HG02678 (cell line): ENCODE measurements around the gene THEM5.
"Not testable (repeated sequence)": the region's sequence is repeated elsewhere in the genome, so short reads cannot be mapped to it uniquely, and the experiment has no call there.

Source experiments
- ATAC-seq: cut with Tn5 transposase; IDR thresholded peaks from one replicate; pipeline ENCODE4 v1.9.1; 2021; ENCODE audit warnings: mild to moderate bottlenecking, moderate library complexity; ENCODE audit not compliant: unreplicated experiment

THEM5 gene, protein sequence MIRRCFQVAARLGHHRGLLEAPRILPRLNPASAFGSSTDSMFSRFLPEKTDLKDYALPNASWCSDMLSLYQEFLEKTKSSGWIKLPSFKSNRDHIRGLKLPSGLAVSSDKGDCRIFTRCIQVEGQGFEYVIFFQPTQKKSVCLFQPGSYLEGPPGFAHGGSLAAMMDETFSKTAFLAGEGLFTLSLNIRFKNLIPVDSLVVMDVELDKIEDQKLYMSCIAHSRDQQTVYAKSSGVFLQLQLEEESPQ

DNA sequence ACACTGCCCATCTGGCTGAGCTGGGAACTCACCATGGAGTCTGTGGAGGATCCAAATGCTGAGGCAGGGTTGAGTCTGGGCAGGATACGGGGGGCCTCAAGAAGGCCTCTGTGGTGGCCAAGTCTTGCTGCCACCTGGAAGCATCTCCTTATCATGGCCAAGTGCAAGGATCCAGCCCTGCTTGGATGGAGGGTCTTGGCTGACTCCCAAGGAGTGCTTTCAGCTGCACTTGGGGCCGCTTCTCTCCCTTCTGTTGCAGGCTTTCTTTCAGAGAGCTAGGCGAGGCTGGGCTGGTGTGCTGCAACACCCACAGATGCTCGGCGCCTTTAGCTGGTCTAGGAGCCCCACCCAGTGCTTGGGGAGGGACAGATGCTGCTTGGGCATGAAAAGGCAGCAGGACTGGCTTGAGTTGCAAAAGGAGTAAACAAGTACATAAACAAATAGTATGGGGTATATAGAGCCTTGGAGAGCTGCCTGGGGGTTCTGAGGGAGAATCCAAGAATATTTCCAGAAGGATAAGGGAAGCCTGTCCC lies at the start of gene THEM5:
THEM5 (minus strand) TSS at position 302 of the 533 bp plus-strand sequence; CDS start at position 155, 147 bp downstream.
- ATAC-seq: no peak

DNA sequence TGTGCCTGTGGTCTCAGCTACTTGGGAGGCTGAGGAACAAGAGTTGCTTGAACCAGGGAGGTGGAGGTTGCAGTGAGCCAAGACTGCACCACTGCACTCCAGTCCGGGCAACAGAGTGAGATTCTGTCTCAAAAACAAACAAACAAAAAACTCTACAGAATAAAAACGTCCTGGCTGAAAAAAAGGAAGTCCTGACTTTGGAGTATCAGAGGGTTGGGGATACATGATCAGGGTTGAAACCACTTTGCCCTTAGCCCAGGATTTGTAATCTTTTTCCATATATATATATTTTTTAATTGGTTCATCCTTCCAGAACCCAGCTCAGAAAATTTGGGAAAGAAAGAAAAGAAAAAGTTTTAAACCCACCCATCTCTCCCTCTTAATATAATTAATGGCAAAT lies 49.3 kb upstream of the THEM5 start:
- no peak for ATAC-seq

DNA sequence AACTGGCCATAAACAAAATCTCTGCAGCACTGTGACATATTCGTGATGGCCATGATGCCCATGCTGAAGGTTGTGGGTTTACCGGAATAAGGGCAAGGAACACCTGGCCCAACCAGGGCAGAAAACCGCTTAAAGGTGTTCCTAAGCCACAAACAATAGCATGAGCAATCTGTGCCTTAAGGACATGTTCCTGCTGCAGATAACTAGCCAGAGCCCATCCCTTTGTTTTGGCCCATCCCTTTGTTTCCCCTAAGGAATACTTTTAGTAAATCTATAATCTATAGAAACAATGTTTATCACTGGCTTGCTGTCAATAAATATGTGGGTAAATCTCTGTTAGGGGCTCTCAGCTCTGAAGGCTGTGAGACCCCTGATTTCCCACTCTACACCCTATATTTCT lies 47.3 kb upstream of the THEM5 start:
- ATAC-seq: not testable (repeated sequence)

DNA sequence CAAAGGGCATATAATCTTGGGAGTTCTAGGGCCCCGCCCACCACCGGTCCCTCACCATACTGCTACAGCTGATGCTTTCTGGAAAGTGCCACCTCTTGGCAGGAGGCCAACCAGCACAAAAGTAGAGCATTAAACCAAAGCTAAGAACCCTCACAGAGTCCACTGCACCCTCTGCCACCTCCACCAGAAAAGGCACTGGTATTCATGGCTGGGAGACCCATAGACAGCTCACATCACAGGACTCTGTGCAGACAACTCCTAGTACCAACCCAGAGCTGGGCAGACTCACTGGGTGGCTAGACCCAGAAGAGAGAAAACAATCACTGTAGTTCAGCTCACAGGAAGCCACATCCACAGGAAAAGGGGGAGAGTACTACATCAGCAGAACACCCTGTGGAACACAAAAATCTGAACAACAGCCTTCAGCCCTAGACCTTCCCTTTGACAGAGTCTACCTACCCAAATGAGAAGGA lies 45.0 kb upstream of the THEM5 start:
- ATAC-seq: no peak

DNA sequence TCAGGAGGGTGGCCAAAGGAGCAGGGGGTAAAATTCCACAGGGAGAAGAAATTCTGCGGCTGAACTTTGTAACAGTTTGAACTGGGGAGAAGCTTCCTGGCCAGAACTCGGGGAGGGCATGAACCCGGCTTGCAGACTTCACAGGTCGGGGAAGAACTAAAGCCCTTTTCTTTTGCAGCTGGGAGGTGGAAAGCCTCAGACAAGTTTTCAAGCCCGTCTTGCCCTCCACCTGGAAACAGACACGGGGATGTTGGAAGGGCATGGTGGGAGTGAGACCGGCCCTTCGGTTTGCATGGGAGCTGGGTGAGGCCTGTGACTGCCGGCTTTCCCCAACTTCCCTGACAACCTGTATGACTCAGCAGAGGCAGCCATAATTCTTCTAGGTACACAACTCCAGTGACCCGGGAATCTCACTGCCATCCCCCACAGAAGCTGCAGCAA lies 44.5 kb upstream of the THEM5 start:
- no peak for ATAC-seq

DNA sequence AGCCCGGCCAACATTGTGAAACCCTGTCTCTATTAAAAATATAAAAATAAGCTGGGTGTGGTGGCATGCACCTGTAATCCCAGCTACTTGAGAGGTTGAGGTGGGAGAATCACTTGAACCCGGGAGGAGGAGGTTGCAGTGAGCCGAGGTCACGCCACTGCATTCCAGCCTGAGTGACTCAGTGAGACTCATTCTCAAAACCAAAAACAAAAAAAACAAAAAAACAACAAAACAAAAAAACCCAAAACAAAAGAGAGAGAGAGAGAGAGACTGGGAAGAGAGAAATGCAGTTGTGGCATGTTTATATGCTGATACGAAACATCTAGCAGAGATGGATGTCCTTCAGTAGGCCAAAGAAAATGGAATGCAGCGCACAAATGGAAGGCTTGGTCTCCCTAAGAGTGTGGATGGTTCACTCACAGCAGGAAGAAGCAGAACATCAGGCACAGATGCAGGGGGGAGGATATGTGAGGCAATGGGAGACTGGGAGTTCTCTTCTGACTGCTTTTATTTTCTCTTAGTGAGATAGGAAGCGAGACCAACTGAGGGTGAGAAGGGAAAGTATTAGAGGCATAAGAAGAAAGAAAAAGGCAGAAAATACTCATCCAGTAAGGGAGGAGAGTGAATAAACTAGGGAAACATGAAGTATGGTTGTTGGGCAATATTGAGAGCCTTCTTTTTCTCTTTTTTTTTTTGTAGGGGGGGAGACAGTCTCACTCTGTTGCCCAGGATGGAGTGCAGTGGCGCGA lies 39.8 kb upstream of the THEM5 start:
- ATAC-seq: no peak

DNA sequence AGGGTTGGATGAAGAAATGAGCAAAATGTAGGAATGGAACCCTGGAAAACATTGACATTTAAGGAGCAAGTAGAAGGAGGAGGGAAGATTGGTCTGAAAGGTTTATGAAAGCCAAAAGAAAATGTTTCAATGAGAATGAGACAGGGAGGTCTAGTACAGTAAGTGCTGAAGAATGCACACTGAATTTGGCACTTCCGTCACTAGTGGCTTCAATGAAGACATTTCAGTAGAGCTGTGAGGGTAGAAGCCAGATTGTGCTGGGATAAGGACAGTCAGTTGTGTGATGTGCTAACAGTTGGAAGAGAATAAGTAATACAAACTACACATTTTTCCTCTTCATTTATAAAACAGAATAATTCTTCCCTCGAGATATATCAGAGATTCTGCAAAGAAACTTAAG lies 38.7 kb upstream of the THEM5 start:
- no peak for ATAC-seq

DNA sequence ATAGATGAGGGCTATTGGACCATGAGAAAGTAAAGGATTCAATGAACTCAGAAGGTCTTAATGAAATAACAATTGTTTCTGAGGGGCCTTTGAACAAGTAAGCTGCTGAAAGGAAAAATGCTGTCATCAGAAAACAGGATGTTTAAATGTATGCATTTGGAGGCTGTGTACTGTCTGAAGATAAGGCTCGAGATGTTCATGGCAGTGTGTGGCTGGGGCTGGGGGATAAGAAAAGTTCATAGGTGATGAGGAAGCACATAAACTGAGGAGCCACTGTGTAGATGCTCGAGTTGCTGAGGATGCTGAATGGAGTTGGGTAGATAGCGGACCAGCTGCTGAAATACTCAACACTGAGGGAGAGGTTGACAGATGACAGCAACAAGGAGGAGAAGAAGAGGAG lies 38.0 kb upstream of the THEM5 start:
- ATAC-seq: no peak

DNA sequence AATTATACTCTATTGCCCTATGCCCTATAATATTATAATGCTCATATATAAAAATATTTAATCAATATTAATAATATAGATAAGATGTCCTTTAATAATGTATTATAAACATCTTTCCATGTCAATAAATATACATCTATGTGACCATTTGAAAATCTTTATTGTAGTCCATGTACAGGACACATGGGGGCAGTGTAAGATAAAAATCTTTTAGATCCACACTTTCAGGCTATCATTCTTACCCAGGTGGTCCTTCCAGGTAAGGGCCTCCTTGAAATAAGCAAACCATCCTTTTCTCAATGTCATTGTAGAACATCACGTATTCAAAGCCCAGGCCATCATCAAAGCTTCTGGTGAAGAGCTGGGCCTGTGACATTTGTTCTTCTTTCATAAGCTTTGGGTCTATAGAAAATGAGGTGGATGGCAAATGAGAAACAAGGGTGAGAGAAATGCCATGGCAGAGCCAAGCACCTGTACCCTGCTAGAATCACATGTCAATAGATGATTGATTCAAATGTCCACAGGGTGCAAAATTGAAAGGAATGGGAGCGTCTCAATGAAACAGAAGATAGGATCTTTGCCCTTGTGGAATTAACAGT lies 35.6 kb upstream of the THEM5 start:
- ATAC-seq: no peak

DNA sequence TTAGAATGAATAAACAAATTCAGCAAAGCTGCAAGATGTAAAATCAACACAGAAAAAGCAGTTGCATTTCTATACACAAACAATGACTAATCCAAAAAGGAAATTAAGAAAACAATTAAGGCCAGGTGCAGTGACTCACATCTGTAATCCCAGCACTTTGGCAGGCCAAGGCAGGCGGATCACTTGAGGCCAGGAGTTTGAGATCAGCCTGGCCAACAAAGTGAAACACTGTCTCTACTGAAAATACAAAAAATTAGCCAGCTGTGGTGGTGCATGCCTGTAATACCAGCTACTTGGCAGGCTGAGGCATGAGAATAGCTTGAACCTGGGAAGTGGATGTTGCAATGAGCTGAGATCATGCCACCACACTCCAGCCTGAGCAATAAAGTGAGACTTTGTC lies 33.5 kb upstream of the THEM5 start:
- ATAC-seq: no peak

DNA sequence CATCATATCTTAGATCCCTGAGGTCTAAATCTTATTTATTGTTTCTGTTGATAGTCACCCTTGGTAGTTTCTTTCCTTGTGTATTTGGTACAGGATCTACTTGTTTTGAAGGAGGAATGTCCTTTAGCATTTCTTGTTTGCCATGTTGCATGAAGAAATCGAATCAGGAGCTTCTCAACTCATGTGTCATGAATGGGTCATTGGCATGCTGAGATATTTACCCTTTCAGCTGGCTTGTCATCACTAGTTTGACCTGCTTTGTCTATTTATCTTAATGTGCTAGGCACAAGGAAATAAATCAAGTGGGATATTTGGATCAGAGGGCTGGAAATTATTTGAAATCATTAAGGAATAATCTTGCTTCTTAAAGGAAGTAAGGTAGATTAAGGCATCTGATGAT lies 32.0 kb upstream of the THEM5 start:
- ATAC-seq: no peak

DNA sequence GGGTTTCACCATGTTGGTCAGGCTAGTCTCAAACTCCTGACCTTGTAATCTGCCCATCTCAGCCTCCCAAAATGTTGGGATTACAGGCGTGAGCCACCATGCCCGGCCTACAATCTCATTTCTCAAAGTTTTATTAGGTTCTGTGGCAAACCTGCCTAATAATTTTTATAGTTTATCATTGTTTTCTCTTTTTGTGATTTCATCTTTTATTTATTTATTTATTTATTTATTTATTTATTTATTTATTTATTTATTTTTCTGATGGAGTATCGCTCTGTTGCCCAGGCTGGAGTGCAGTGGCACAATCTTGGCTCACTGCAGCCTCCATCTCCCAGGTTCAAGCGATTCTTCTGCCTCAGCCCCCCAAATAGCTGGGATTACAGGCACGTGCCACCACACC lies 31.4 kb upstream of the THEM5 start:
- not testable (repeated sequence) for ATAC-seq

DNA sequence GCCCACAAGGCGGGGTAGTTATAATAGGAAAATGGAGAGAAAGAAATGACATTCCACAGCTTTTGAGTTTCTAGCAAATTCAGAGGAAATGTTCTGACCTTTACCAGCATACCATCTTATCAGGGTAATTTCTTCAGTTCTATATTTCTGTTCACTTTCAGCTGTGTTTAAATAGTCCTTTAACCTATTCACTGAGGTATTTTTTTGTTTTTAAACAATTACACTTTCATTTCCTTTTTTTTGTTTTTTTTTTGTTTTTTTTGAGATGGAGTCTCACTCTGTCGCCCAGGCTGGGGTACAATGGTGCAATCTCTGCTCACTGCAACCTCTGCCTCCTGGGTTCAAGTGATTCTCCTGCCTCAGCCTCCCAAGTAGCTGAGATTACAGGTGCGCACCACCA lies 30.9 kb upstream of the THEM5 start:
- not testable (repeated sequence) for ATAC-seq

DNA sequence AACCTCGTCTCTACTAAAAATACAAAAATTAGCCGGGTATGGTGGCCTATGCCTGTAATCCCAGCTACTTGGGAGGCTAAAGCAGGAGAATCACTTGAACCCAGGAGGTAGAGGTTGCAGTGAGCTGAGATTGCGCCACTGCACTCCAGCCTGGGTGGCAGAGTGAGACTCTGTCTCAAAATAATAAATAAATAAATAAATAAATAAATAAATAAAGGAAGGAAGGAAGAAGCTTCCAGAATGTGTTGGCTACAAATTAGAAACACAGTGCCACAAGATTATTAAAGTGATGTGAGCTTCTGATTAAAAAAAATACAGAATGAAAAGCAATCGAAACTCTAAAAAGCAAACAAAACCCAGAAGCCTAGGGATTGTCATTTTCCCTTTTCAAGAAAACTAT lies 30.4 kb upstream of the THEM5 start:
- not testable (repeated sequence) for ATAC-seq

DNA sequence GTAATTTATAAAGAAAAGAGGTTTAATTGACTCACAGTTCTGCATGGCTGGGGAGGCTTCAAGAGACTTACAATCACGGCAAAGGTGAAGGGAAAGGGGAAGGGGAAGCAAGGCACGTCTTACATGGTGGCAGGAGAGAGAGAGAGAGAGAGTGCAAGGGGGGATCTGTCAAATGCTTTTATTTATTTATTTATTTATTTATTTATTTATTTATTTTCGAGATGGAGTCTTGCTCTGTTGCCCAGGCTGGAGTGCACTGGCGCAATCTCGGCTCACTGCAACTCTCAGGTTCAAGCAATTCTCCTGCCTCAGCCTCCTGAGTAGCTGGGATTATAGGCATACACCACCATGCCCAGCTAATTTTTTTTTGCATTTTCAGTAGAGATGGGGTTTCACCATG lies 29.4 kb upstream of the THEM5 start:
- not testable (repeated sequence) for ATAC-seq

DNA sequence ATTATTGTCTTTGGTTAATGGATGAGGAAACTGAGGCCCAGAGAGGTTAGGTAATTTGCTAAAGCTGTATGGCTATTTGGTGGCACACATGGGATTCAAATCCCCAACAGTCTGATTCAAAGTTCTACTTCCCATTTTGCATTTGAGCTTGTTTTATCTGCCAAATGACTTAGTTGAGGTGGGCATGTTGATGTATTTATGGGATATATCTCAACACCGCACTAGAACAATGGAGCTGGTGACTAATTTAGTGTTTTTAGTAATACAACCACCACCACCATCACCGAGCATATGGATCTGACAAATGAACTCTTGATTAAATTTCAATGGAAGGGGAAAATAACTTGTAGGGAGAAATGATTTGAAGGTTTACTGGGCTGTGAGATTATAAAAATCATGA lies 29.0 kb upstream of the THEM5 start:
- ATAC-seq: no peak

DNA sequence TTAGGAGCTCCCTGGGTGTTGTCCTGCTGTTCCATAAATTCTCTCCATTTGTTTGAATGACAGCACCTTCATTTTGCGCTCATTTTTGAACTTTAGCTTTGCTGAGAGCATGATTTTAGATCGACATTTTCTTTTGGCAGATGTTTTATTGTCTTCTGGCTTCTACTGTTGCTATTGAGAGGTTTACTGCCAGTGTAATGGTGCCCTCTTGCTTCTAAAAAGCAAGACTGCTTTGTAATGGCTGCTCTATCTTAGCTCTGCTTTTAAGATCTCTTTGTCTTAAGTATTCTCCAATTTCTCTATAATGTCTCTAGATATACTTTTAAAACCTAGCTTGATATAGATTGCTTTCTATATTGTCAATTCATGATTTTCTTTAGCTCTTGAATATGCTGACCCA lies 28.0 kb upstream of the THEM5 start:
- no peak for ATAC-seq

DNA sequence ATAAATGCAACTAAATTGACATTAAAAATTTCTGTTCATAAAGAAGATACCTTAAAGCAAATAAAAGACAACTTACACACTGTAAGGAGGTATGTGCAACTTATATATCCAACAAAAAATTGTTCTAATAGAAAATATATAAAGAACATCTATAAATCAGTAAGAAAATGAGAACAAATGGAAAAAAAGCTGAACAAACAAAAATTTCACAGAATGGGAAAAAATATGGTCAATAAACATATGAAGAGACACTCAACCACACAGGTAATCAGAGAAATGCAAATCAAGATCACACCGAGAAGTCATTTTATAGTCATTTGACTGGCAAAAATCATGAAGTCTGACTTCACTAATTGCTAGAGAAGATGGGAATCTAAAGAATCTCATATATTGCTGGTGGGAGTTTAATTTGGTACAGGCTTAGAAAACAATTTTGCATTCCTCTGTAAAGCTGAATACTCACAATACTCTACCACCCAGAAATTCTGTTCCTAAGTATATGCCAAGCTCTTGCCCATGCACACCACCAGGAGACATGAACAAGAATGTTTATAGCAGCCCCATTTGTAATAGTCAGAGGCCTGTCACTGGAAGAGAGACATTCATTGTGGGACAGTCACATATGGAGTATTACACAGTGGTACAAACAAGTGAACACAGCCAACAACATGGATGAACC lies 22.0 kb upstream of the THEM5 start:
- ATAC-seq: no peak

DNA sequence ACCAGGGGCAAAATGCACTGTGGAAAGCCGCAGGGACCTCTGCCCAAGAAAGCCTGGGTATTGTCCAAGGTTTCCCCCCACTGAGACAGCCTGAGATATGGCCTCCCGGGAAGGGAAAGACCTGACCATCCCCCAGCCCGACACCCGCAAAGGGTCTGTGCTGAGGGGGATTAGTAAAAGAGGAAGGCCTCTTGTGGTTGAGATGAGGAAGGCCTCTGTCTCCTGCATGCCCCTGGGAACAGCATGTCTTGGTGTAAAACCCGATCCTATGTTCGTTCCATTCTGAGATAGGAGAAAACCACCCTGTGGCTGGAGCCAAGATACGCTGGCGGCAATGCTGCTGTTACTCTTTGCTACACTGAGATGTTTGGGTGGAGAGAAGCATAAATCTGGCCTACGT lies 19.3 kb upstream of the THEM5 start:
- ATAC-seq: not testable (repeated sequence)

DNA sequence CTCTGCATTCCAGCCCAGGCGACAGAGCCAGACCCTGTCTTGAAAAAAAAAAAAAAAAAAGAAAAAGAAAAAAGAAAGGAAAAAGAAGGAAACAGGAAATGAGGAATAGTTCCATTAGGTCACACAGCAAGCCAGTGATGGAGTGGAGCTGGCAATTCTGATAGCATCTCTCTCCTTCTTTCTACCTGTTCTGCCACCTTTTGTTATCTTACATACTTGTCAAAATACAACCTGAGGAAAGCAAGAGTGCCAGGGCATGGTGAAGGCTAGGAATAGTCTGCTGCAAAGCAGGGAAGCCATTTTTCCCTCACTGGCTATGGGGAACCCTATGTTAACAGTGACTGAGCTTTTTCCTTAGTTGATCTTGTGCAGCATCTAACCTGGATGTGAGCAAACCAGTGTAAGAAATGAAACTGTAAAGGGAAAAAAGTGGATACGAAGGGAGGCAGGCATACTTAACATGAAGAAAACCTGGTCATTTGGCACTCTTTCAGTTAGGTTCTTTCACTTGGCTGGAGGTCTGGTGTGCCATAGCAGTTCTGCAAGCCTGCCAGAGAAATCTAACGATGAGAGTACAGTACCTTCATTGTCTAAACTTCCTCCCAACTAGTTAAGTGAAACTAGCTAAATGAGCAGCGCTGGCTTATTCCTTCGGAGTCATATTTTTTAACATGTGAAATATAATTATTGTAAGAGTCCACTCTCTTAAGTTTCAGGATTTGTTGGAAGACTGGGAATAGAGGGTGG lies 17.9 kb upstream of the THEM5 start:
- ATAC-seq: no peak
